GM12892 (cell line): ENCODE data around the gene CHRDL2.

ENCODE experiments used
- DNase-seq: peaks from one replicate; pipeline ENCODE4 v3.0.0; 2011; ENCODE audit not compliant: insufficient read length
- FAIRE-seq: peaks from 2 replicates; lab custom pipeline; 2011; peaks lifted over from hg19 to GRCh38; lab: Jason Lieb, UNC
- POLR2A ChIP-seq: IDR thresholded peaks from 2 replicates; pipeline ENCODE4 v1.6.1; 2011; ENCODE audit warnings: low read depth, low read length, control low read depth
- POLR2AphosphoS5 ChIP-seq: IDR thresholded peaks from 2 replicates; pipeline ENCODE4 v1.6.1; 2011; ENCODE audit warnings: low read depth, low read length, control low read depth
- TAF1 ChIP-seq: IDR thresholded peaks from 2 replicates; pipeline ENCODE4 v1.6.1; 2011; ENCODE audit warnings: low read depth, mild to moderate bottlenecking, control low read depth, low read length, borderline replicate concordance

CHRDL2 gene

DNA sequence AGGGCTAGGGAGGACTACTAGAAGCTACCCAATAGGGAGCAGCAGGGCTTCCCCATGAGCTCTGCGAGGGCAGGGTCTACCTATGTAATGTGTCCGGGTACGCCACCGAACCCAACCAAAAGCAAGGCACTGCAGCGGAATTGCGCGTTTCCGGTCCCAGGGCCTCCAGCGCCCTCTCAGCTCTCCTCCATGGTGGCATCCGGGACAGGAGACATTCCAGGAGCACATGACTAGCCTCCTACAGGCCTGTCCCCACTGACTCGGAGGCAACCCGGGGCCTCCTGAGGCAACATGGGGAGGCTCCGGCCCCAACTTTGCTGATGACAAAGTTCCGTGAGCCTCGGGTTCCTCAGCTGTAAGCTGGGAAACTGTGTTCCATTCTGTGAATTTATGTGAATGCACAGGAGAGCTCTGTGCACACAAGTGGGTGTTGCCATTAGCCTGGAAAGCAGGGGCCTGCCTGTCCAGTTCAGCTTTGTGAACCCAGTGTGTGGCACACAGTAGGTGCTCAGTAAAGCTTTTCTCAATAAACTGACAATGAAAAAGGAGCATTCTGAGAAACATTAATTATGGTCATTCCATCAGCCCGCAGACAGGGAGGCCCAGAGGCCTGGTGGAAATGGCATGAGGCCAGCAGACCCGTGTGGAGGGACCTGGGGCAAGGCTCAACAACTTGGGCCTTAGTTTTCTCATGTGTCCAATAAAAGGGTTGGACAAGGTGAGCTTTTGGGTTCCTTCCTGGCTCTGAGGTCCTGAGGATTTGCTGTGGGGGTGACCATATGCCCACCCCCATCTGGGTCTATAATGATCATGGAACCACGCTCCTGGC, 50.3 kb downstream of the CHRDL2 start:
- no peak for FAIRE-seq
- no peak for TF ChIP-seq POLR2AphosphoS5
- DNase-seq = no peak

DNA sequence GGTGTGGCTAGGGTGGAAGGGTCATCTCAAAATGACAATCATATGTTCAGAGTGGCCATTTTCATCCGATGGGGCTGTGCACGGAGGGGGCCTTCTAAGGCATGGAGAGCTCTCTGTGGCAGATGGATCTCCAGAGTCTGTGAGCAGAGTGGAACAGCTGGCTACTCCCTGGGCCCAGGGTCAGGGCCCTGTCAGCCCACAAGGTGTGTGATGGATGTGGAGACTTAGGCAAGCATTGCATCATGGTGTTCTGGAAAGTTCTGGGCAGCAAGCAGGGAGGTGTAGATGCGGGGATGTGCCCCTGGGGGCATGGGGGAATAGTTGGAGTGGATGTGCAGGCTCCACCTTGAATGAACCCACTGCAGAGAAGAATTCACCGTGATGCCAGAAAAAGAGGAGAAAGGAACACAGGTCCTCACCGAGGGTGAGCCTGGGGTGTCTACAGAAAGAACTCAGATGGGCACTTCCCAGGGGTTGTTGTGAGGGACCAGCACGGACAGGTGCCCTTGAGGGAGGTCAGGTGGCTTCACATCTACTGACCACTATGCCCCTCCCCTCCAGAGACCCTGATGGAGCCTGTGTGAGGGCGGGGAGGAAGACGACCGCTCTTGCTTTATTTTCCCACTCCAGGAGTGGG, 51.1 kb downstream of the CHRDL2 start:
- no peak for DNase-seq
- TF ChIP-seq POLR2A (no peak), POLR2AphosphoS5 (no peak), TAF1 (no peak)
- FAIRE-seq = no peak

DNA sequence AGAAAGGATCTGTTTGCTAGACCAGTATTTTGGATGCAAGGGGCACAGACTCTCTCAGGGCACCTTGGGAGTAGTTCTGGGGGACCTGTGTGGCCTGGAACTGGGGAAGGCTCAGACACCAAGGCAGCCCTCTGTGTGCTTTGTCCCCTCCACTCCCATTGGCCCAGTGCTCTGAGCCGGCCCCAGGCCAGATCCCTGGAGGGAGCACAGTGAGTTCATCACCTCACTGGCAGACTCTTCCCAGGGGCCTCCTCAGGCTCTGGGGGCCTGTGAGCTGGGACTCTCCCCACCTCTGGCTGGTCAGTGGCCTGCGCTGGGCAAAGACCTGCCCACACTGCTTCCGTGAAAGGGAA, 51.7 kb downstream of the CHRDL2 start:
- no peak for DNase-seq
- no peak for FAIRE-seq
- TF ChIP-seq POLR2A (no peak), TAF1 (no peak), POLR2AphosphoS5 (no peak)

DNA sequence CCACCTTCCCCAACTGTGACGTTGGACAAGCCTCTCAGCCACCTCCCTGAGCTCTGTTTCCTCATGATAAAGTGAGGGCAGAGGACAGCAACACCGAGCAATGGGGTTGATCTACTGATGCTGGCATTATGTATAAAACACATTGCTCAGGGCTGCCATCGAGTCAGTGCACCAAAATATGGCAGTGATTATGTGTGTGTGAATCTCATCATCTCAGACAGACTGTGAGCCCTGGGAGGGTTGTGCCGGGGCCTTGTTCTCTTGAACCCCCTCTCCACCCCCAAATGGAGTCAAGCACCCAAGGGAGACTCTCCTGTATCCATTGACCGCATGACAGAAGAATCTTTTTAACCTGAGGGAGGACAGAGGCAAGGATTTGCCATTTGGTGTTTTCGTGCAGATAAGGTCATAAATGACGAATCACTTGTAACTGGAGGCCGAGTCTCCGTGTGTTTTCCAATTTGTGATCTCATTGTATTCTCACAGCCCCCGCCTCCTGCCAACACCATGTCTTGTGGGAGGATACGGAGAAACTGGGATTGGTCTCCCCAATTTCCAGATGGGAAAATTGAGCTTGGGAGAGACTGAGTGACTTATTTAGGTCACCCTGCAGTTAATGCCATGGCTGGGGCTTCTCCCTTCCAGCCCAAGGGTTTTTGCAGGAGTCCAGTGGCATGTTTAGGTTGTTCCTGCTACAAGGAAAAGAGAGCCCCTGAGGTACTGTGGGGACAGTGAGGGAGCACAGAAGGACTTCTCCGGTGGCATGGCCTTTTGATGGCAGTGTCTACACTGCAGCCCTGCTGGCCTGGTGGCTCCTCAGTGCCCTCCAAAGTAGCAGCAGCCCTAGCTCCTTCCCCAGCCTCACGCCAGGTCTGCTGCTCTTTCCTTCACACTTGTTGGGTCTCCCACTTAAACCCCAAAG, 52.4 kb downstream of the CHRDL2 start:
- TF ChIP-seq POLR2AphosphoS5 (no peak), TAF1 (no peak)
- DNase-seq (no peak), FAIRE-seq (no peak)

DNA sequence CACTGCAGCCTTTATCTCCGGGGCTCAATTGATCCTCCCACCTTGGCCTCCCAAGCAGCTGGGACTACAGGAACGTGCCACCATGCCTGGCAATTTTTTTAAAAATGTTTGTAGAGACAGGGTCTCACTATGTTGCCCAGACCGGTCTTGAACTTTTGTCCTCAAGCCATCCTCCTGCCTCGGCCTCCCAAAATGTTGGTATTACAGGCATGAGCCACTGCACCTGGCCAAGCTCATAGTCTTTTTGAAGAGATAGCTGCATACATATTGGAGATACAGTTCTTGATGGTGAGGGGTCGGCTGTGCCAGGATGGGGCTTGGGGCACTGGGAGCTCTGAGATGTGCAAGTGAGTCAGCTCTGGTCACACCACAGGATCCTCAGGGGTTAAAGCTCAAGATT, 53.2 kb downstream of the CHRDL2 start:
- TF ChIP-seq POLR2AphosphoS5 (no peak), TAF1 (no peak), POLR2A (no peak)
- FAIRE-seq (no peak), DNase-seq (no peak)

DNA sequence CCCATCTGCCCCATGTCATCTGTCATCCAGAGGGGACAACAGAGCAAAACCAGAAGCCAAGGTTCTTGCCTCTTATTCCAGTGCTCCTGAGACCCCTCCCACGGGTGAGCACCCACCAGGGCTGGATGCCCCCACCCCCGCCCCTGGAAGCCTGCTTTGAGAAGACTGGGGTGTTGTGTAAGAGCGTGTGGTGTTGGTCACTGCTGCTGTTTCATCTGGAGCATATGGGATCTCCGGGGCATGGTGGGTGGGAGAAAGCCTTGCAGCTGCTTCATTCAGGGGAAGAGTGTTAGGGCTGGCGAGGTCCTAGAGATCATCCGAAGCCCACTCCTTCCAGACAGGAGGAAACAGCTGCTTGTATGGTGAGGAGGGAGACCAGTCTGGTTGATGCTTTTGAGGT, 54.1 kb downstream of the CHRDL2 start:
- TF ChIP-seq TAF1 (no peak), POLR2A (no peak), POLR2AphosphoS5 (no peak)
- no peak for DNase-seq
- no peak for FAIRE-seq

DNA sequence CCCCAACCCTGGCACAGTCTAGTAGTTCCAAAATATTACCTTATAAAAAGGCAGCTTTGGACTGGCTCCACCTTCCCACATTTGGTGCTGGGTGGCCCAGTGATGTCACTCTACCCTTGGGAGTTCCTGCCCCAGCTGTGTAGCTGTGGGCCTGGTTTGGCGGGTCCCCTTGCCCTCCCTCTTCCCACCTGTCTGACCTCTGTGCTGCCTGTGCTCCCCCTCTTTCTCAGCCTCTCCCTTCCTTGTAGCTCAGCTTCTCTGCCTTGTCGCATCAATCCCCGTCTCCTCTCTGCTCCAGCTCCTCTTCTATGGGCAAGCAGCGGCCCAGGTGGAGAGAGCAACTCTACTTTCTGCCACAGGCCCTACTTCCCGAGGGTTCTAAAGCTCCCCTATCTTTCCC, 54.6 kb downstream of the CHRDL2 start:
- TF ChIP-seq POLR2AphosphoS5 = no peak
- TF ChIP-seq POLR2A = no peak
- no peak for TF ChIP-seq TAF1
- DNase-seq (no peak), FAIRE-seq (no peak)

DNA sequence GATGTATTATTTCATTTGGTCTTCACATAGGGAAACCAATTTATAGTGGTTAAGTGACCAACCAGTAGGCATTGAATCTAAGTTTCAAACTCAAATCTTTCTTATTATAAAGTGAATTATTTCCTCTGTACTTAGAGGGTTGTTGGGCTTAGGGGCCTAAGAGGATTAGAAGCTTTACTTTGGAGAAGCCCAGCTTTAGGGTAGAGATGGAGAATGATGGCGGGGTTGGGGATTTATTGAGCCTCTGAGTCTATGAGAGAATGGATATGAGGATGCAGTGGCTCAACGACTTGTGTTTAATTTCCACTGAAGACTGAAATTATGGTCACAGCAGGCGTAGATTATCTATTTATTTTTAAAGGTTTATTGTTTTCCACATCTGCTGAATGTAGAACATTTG, 55.5 kb downstream of the CHRDL2 start:
- no peak for DNase-seq
- TF ChIP-seq TAF1 (no peak), POLR2AphosphoS5 (no peak), POLR2A (no peak)
- FAIRE-seq = no peak

DNA sequence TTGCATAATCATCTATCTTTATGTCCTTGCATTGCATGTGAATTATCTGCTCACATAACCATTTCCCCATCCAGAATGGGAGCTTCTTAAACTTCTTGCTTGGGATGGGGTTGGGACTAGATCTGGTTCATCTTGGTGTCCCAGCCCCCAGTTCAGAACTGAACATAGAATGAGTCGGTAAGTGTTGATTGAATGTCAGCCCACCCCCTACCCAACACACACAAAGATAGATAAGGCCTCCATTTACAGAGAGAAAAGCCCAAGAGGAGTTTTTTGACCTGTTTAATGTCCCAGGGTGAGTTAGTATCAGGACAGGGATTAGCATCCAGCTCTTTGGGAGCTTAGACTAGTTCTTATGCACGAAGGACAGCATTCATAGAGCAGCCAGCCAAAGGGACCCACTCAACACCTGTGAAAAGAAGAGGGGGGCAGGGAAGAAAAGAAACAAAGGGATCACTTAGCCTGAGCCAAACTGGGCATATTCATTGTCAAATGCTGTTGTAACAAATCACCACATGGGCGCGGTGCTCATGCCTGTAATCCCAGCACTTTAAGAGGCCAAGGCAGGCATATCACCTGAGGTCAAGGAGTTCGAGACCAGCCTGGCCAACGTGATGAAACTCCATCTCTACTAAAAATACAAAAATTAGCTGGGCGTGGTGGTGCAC, 57.4 kb downstream of the CHRDL2 start:
- no peak for TF ChIP-seq POLR2A
- DNase-seq = no peak
- FAIRE-seq = no peak

DNA sequence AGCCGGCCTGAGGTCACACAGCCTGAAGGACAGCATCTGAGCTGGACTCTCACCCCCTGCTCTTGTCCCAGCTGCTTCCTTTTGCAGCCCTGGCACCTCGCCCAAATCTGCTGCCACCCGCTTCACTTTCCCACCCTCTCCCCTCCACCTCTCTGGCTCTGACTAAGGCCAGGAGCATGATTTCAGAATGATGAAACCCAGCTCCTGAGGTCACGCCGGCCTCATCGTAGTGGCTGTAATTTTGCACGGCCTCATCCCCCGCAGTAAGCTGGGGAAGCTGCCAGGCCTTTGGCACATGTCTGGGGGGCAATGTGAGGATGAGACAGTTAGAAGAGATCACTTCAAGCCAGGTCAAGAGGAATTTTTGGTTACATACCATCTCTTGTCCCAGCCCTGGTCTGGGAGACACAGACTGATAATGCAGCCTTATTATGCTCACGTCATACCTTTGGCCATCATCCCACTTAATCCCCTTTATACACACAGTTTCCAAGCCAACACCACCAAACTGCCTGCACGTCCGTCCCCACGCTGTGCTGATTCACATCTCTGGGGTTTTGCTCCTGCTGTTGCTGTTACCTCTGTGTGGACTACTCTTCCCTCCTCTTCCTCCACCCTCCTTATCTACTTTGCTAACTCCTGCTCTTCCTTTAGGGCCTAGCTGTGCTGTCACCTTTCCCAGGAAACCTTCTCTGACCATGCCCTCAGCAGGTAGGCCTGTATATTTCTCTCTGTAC, 58.1 kb downstream of the CHRDL2 start:
- DNase-seq (no peak), FAIRE-seq (no peak)
- no peak for TF ChIP-seq POLR2A
- TF ChIP-seq TAF1 = no peak
- TF ChIP-seq POLR2AphosphoS5 = no peak

DNA sequence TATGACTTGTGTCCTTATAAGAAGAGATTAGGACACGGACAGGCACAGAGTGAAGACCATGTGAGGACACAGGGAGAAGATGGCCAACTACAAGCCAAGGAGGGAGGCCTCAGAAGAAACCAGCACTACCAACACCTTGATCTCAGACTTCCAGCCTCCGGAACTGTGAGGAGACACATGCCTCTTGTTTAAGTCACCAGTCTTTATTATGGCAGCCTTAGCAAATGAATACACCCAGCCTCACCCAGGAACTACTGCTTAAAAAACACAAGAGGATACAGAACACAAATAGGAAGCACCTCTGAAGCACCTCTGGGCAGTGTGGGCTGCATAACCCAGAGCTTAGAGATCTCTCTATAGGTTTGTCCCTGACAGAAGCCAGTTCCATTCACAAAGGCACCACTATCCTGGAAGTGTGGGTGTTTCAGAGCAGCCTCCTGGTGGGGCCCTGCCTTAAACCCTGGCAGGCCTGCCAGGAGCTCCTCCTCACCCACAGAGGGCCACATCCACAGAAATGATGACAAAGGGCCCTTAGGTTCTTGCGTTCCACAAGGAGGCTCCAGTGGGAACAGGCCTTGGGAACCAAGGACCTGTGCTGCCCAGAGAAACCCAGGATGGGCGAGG, 58.8 kb downstream of the CHRDL2 start:
- FAIRE-seq (no peak), DNase-seq (no peak)
- TF ChIP-seq TAF1 = no peak
- TF ChIP-seq POLR2A = no peak
